Neural progenitor cell (in vitro differentiated cells): ENCODE measurements around the gene CT83. TPM values are rescaled to one million over a fixed set of nuclear protein-coding genes. Genes with fewer than 3 reads are reported as not detected.

Source experiments
- DNase-seq: peaks from one replicate; pipeline ENCODE4 v3.0.0-alpha.2; 2016; ENCODE audit warnings: low spot score
- H2AFZ ChIP-seq: fragments of 200-600 bp; sonication (generic); replicated peaks from 2 replicates; pipeline ENCODE4 v1.6.1; 2016; ENCODE audit warnings: antibody characterized with exemption
- H3F3A ChIP-seq: fragments of 200-600 bp; sonication (generic); 2 replicates; pipeline ENCODE4 v1.6.1; 2016; ENCODE audit warnings: antibody characterized with exemption, low read depth
- H3K27ac ChIP-seq: fragments of 200-600 bp; sonication (generic); 2 replicates; pipeline ENCODE4 v1.5.1; 2016; ENCODE audit warnings: mild to moderate bottlenecking
- H3K27me3 ChIP-seq: fragments of 200-600 bp; sonication (generic); 2 replicates; pipeline ENCODE4 v1.6.1; 2016; ENCODE audit warnings: mild to moderate bottlenecking, moderate library complexity
- H3K36me3 ChIP-seq: fragments of 200-600 bp; sonication (generic); 2 replicates; pipeline ENCODE4 v1.5.1; 2016
- H3K4me1 ChIP-seq: fragments of 200-600 bp; sonication (generic); 2 replicates; pipeline ENCODE4 v1.6.1; 2016; ENCODE audit warnings: mixed run types
- H3K4me2 ChIP-seq: fragments of 200-600 bp; sonication (generic); 2 replicates; pipeline ENCODE4 v1.6.1; 2016
- H3K4me3 ChIP-seq: fragments of 200-600 bp; sonication (generic); 2 replicates; pipeline ENCODE4 v1.5.1; 2016
- H3K79me2 ChIP-seq: fragments of 200-600 bp; sonication (generic); 2 replicates; pipeline ENCODE4 v1.6.1; 2016; ENCODE audit warnings: low read depth
- H3K9ac ChIP-seq: fragments of 200-600 bp; sonication (generic); 2 replicates; pipeline ENCODE4 v1.6.1; 2016
- H3K9me3 ChIP-seq: fragments of 200-600 bp; sonication (generic); 2 replicates; pipeline ENCODE4 v1.5.1; 2016; ENCODE audit warnings: low read depth
- H4K20me1 ChIP-seq: fragments of 200-600 bp; sonication (generic); 2 replicates; pipeline ENCODE4 v1.6.1; 2016; ENCODE audit warnings: low read depth
- H3K27ac Mint-ChIP-seq: 3 replicates; pipeline ENCODE4 v1.8.0; 2021; ENCODE audit warnings: mixed read lengths
- H3K27me3 Mint-ChIP-seq: 2 replicates; pipeline ENCODE4 v1.8.0; 2022; ENCODE audit warnings: low read depth, mild to moderate bottlenecking, inconsistent platforms, moderate library complexity, mixed read lengths; ENCODE audit not compliant: insufficient read depth
- H3K36me3 Mint-ChIP-seq: 3 replicates; pipeline ENCODE4 v1.8.0; 2021; ENCODE audit warnings: mixed read lengths
- H3K4me1 Mint-ChIP-seq: 3 replicates; pipeline ENCODE4 v1.8.0; 2021; ENCODE audit warnings: mixed read lengths
- H3K4me3 Mint-ChIP-seq: 3 replicates; pipeline ENCODE4 v1.8.0; 2021; ENCODE audit warnings: mild to moderate bottlenecking, moderate library complexity, mixed read lengths
- H3K9me3 Mint-ChIP-seq: 3 replicates; pipeline ENCODE4 v1.8.0; 2020; ENCODE audit warnings: mixed read lengths
- CTCF ChIP-seq: fragments of 200-600 bp; sonication (generic); IDR thresholded peaks from 2 replicates; pipeline ENCODE4 v1.5.1; 2017; ENCODE audit warnings: antibody characterized with exemption, mild to moderate bottlenecking
- EZH2 ChIP-seq: fragments of 200-600 bp; sonication (generic); IDR thresholded peaks from 2 replicates; pipeline ENCODE4 v1.6.1; 2017; ENCODE audit warnings: antibody characterized with exemption, mild to moderate bottlenecking, moderate library complexity
- EZH2phosphoT487 ChIP-seq: fragments of 200-600 bp; sonication (generic); IDR thresholded peaks from 2 replicates; pipeline ENCODE4 v1.6.1; 2017; ENCODE audit warnings: antibody characterized with exemption
- total RNA-seq: library from RNA; depleted of rRNA; stranded (reverse); fragments of >200 nt; gene quantifications from 2 replicates; pipeline ENCODE4 v1.2.3, GENCODE V29; 2015; ENCODE audit warnings: low replicate concordance

Gene CT83
- total RNA-seq, 1 donor from 2014 or later, result not detected

DNA sequence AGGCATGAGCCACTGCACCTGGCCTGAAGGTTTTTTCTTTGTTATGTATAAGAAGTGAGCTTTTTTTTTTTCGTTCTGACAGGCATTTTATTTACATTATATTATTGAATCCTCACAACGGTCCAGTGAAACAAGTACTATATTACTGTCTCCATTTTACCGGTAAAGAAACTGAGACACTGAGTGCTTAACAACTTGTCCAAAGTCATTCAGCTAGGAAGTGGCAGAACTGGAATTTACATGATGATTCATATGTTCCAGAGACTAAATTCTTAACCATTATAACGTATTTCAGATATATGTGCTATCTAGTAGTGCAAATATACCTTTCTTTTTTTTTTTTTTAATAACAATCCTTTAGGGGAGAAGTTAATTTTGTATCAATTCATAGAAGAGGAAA is 44.8 kb downstream of the CT83 start:
- no peak overlapping the region for H3K27ac Mint-ChIP-seq
- H3K36me3 Mint-ChIP-seq, result no peaks in the 10 kb centered on the region
- no peak overlapping the region for H3K4me2 ChIP-seq
- H3K36me3 ChIP-seq, result no peaks in the 10 kb centered on the region
- H3K9me3 ChIP-seq, result peaks cover 10% of the 10 kb centered on the region
- no peaks in the 10 kb centered on the region for H3K79me2 ChIP-seq
- no peaks in the 10 kb centered on the region for H3K4me1 ChIP-seq
- no peaks in the 10 kb centered on the region for H3K27me3 Mint-ChIP-seq
- no peaks in the 10 kb centered on the region for H3K9me3 Mint-ChIP-seq
- no peaks in the 10 kb centered on the region for H3K27me3 ChIP-seq
- no peak for DNase-seq
- H3F3A ChIP-seq, result no peaks in the 10 kb centered on the region
- no peak for TF ChIP-seq EZH2phosphoT487
- TF ChIP-seq CTCF, result no peak
- TF ChIP-seq EZH2, result no peak
- H3K9ac ChIP-seq, result no peak overlapping the region
- no peak overlapping the region for H3K4me3 ChIP-seq
- no peaks in the 10 kb centered on the region for H4K20me1 ChIP-seq
- no peak overlapping the region for H3K4me3 Mint-ChIP-seq
- no peaks in the 10 kb centered on the region for H3K4me1 Mint-ChIP-seq
- no peak overlapping the region for H3K27ac ChIP-seq
- no peak overlapping the region for H2AFZ ChIP-seq

DNA sequence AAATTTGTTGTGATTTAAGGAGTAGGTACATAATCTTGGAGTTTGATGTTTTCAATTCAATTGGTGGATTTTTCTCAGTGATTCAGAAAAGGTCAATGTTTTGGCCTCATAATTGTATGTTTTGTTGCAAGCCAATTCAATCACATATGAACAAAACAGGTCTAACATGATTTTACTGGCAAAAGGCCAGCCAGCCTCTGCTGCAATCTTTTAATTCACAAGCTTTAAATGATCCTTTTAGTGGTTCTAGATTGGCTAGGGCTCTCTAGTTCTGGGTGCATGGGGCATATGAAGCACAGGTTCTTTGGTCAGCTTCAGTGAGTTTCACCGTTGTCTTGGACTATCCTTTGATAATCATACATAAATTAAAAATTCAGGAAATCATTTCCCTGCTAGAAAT is 45.6 kb downstream of the CT83 start:
- Histone ChIP-seq H3K36me3 (no peaks in the 10 kb centered on the region), H3F3A (no peaks in the 10 kb centered on the region), H3K27me3 (no peaks in the 10 kb centered on the region), H3K4me2 (no peak overlapping the region), H3K4me1 (no peaks in the 10 kb centered on the region), H2AFZ (no peak overlapping the region), H3K79me2 (no peaks in the 10 kb centered on the region), H3K9me3 (peaks cover 10% of the 10 kb centered on the region), H3K4me3 (no peak overlapping the region), H4K20me1 (no peaks in the 10 kb centered on the region), H3K9ac (no peak overlapping the region), H3K27ac (no peak overlapping the region)
- no peaks in the 10 kb centered on the region for H3K36me3 Mint-ChIP-seq
- H3K27me3 Mint-ChIP-seq, result no peaks in the 10 kb centered on the region
- H3K4me1 Mint-ChIP-seq, result no peaks in the 10 kb centered on the region
- TF ChIP-seq EZH2phosphoT487 (no peak), EZH2 (no peak), CTCF (no peak)
- no peak overlapping the region for H3K4me3 Mint-ChIP-seq
- H3K9me3 Mint-ChIP-seq, result no peaks in the 10 kb centered on the region
- no peak for DNase-seq
- H3K27ac Mint-ChIP-seq, result no peak overlapping the region

- no peaks in the 10 kb centered on the region for H3K36me3 Mint-ChIP-seq
- Histone ChIP-seq H3K27me3 (no peaks in the 10 kb centered on the region), H4K20me1 (no peaks in the 10 kb centered on the region), H2AFZ (no peak overlapping the region), H3K4me1 (no peaks in the 10 kb centered on the region), H3K79me2 (no peaks in the 10 kb centered on the region), H3K9me3 (peaks cover 6% of the 10 kb centered on the region), H3K27ac (no peak overlapping the region), H3K9ac (no peak overlapping the region), H3K4me3 (no peak overlapping the region), H3K4me2 (no peak overlapping the region), H3K36me3 (no peaks in the 10 kb centered on the region), H3F3A (no peaks in the 10 kb centered on the region)
- H3K4me1 Mint-ChIP-seq, result no peaks in the 10 kb centered on the region
- no peaks in the 10 kb centered on the region for H3K9me3 Mint-ChIP-seq
- no peak overlapping the region for H3K4me3 Mint-ChIP-seq
- TF ChIP-seq EZH2phosphoT487 (no peak), CTCF (no peak), EZH2 (no peak)
- DNase-seq, result no peak
- H3K27me3 Mint-ChIP-seq, result peaks cover 3% of the 10 kb centered on the region
- no peak overlapping the region for H3K27ac Mint-ChIP-seq
Observed at GRCh38 chrX:116413273-116413672, 49.5 kb downstream of the CT83 start.

Other genes with a start within 250 kb of the CT83 start
- gene SLC6A14, start 26.4 kb downstream of the CT83 start, total RNA-seq, result 0.04 TPM in 1 of 2 replicates, not detected in the other